GM23338 (cell line): ENCODE measurements around the gene KMT2C. TPM values are rescaled to one million over a fixed set of nuclear protein-coding genes. Genes with fewer than 3 reads are reported as not detected.
"Not testable (repeated sequence)": the region's sequence is repeated elsewhere in the genome, so short reads cannot be mapped to it uniquely, and the experiment has no call there.

Experiments
- ATAC-seq: fragments of 200-7000 bp; cut with Tn5 transposase; 3 replicates; pipeline ENCODE4 v1.9.1; 2020
- DNase-seq: peaks from one replicate; pipeline ENCODE4 v3.0.0-alpha.2; 2015; ENCODE audit warnings: low spot score
- H2AFZ ChIP-seq: fragments of 200-600 bp; sonication (generic); 2 replicates; pipeline ENCODE4 v1.8.0; 2016; ENCODE audit warnings: antibody characterized with exemption, mild to moderate bottlenecking, moderate library complexity
- H3F3A ChIP-seq: fragments of 200-600 bp; sonication (generic); replicated peaks from 2 replicates; pipeline ENCODE4 v1.8.0; 2017; ENCODE audit warnings: antibody characterized with exemption, mixed run types, low read depth
- H3K27ac ChIP-seq: fragments of 200-600 bp; sonication (generic); 2 replicates; pipeline ENCODE4 v1.6.1; 2016; ENCODE audit warnings: low read depth
- H3K27me3 ChIP-seq: fragments of 200-600 bp; sonication (generic); 2 replicates; pipeline ENCODE4 v1.8.0; 2016; ENCODE audit warnings: mild to moderate bottlenecking, mixed run types, moderate library complexity; ENCODE audit not compliant: insufficient read depth
- H3K36me3 ChIP-seq: fragments of 200-600 bp; sonication (generic); 2 replicates; pipeline ENCODE4 v1.8.0; 2016; ENCODE audit warnings: mild to moderate bottlenecking; ENCODE audit not compliant: insufficient read depth
- H3K4me1 ChIP-seq: fragments of 200-600 bp; sonication (generic); 2 replicates; pipeline ENCODE4 v1.8.0; 2016; ENCODE audit warnings: mild to moderate bottlenecking, moderate library complexity; ENCODE audit not compliant: insufficient read depth
- H3K4me2 ChIP-seq: fragments of 200-600 bp; sonication (generic); 2 replicates; pipeline ENCODE4 v1.7.1; 2017; ENCODE audit warnings: mixed run types
- H3K4me3 ChIP-seq: fragments of 200-600 bp; sonication (generic); 2 replicates; pipeline ENCODE4 v1.6.1; 2016; ENCODE audit warnings: mixed run types
- H3K79me2 ChIP-seq: fragments of 200-600 bp; sonication (generic); replicated peaks from 2 replicates; pipeline ENCODE4 v1.8.0; 2017; ENCODE audit warnings: mild to moderate bottlenecking; ENCODE audit not compliant: insufficient read depth
- H3K9me2 ChIP-seq: fragments of 200-600 bp; sonication (generic); 2 replicates; pipeline ENCODE4 v1.8.0; 2017; ENCODE audit not compliant: insufficient read depth
- H4K20me1 ChIP-seq: fragments of 200-600 bp; sonication (generic); replicated peaks from 2 replicates; pipeline ENCODE4 v1.8.0; 2017; ENCODE audit warnings: mild to moderate bottlenecking; ENCODE audit not compliant: insufficient read depth
- H3K27ac Mint-ChIP-seq: 2 replicates; pipeline ENCODE4 v1.8.0; 2020; ENCODE audit warnings: inconsistent platforms, mild to moderate bottlenecking, moderate library complexity, mixed read lengths
- H3K27me3 Mint-ChIP-seq: 3 replicates; pipeline ENCODE4 v1.8.0; 2022; ENCODE audit warnings: low read depth, mild to moderate bottlenecking, moderate library complexity, mixed read lengths, inconsistent platforms; ENCODE audit not compliant: insufficient read depth, poor library complexity
- H3K36me3 Mint-ChIP-seq: 3 replicates; pipeline ENCODE4 v1.8.0; 2021; ENCODE audit warnings: low read depth, mild to moderate bottlenecking, inconsistent platforms, moderate library complexity, mixed read lengths
- H3K4me1 Mint-ChIP-seq: 3 replicates; pipeline ENCODE4 v1.8.0; 2020; ENCODE audit warnings: mild to moderate bottlenecking, inconsistent platforms, mixed read lengths
- H3K4me3 Mint-ChIP-seq: 3 replicates; pipeline ENCODE4 v1.8.0; 2021; ENCODE audit warnings: moderate library complexity, mild to moderate bottlenecking, inconsistent platforms, mixed read lengths
- H3K9me3 Mint-ChIP-seq: 3 replicates; pipeline ENCODE4 v1.8.0; 2020; ENCODE audit warnings: moderate library complexity, mild to moderate bottlenecking, inconsistent platforms, mixed read lengths
- polyA plus RNA-seq: library from polyadenylated mRNA; unstranded; fragments of >200 nt; fragmentation: Nextera tagmentation; extraction: Ambion mirVana; gene quantifications from 2 replicates; pipeline ENCODE4 v1.2.1, GENCODE V29; 2016
- total RNA-seq: library from RNA; depleted of rRNA; stranded (reverse); fragments of >200 nt; shearing (Covaris generic); gene quantifications from 2 replicates; pipeline ENCODE4 v1.2.3, GENCODE V29; 2014

Gene KMT2C
- total and polyA plus RNA-seq, 2 experiments from 2014 or later, result 11.4 to 39.0 TPM

DNA sequence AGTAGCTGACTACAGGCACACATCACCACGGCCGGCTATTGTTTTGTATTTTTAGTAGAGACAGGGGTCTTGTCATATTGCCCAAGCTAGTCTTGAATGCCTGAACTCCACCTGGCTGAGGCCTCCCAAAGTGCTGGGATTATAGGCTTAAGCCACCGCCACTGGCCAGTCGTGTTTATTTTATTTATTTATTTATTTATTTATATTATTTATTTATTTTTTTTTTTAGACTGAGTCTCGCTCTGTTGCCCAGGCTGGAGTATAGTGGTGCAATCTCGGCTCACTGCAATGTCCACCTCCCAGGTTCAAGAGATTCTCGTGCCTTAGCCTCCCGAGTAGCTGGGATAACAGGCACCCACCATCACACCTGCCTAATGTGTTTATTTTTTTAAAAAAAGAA lies 6.0 kb upstream of the KMT2C start:
- H3K4me3 ChIP-seq, H3K4me3 Mint-ChIP-seq, H3K27me3 Mint-ChIP-seq, H3K36me3 ChIP-seq, H2AFZ ChIP-seq, H3F3A ChIP-seq, H3K4me1 ChIP-seq, DNase-seq, H3K79me2 ChIP-seq, ATAC-seq, H3K9me3 Mint-ChIP-seq, H3K36me3 Mint-ChIP-seq, H3K4me2 ChIP-seq, H3K27ac ChIP-seq, H3K27ac Mint-ChIP-seq, H3K9me2 ChIP-seq, H3K27me3 ChIP-seq, H4K20me1 ChIP-seq: not testable (repeated sequence)
- peaks cover 11% of the 10 kb centered on the region for H3K4me1 Mint-ChIP-seq

DNA sequence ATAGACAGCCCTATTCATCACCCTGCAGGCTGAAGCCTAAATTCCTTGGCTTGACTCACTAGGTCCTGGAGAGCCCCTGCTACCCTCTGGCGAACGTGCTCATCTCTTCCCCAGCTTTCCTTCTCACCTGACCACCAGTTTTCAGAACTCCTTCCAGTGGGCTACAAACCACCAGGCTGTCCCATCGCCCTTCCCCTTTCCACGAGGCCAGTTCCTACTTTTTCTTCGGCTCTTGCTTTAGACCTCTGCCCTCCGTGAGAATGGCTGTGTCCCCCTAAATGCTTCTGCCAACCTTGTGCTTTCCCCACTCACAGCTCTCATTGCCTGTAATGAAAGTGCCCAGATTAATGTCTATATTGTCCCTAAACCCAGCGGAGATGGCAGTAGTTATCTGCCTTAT lies 5.4 kb upstream of the KMT2C start:
- H3K4me3 Mint-ChIP-seq, H3K36me3 Mint-ChIP-seq, H3K79me2 ChIP-seq, DNase-seq, H3K9me2 ChIP-seq, H3K4me2 ChIP-seq, H4K20me1 ChIP-seq, H3K36me3 ChIP-seq, H3K27me3 Mint-ChIP-seq, H3K9me3 Mint-ChIP-seq, H3K4me1 ChIP-seq, H3K27ac Mint-ChIP-seq, H3K4me3 ChIP-seq, ATAC-seq, H3K27ac ChIP-seq, H2AFZ ChIP-seq, H3F3A ChIP-seq, H3K27me3 ChIP-seq: not testable (repeated sequence)
- H3K4me1 Mint-ChIP-seq, result peaks cover 11% of the 10 kb centered on the region

DNA sequence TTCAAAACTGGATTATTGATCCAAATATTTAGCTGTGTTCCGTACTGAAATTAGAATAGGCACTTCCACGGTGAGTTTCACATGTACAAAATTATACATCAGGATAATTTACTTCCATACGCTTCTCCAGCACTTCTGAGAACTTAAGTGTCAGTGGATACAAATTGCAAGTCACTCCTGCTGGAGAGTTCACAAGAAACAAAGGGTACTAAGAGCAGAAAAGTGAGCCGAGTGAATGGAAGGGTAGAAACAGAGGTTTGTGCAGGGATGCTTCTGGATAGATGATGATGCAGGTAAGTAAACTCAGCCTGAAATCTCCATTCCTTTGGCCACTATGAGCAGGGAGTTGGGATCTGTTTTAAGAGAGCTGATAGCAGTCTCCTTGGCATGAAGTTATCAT lies 2.2 kb upstream of the KMT2C start:
- peaks cover 19% of the 10 kb centered on the region for H3K4me1 ChIP-seq
- H3K36me3 Mint-ChIP-seq, H3K27ac Mint-ChIP-seq, H3K9me3 Mint-ChIP-seq, H2AFZ ChIP-seq, H3K36me3 ChIP-seq, H3K27ac ChIP-seq, H3K4me2 ChIP-seq, H3K4me3 Mint-ChIP-seq, ATAC-seq, H3K9me2 ChIP-seq, H3F3A ChIP-seq, H3K4me3 ChIP-seq, DNase-seq: not testable (repeated sequence)
- peaks cover 25% of the 10 kb centered on the region for H3K27me3 ChIP-seq
- Mint-ChIP-seq H3K4me1 (peaks cover 21% of the 10 kb centered on the region; the same call in 2 of the 3 replicates), H3K27me3 (peaks cover 15% of the 10 kb centered on the region)
- H3K79me2 ChIP-seq, result peaks cover 20% of the 10 kb centered on the region
- peaks cover 11% of the 10 kb centered on the region for H4K20me1 ChIP-seq

DNA sequence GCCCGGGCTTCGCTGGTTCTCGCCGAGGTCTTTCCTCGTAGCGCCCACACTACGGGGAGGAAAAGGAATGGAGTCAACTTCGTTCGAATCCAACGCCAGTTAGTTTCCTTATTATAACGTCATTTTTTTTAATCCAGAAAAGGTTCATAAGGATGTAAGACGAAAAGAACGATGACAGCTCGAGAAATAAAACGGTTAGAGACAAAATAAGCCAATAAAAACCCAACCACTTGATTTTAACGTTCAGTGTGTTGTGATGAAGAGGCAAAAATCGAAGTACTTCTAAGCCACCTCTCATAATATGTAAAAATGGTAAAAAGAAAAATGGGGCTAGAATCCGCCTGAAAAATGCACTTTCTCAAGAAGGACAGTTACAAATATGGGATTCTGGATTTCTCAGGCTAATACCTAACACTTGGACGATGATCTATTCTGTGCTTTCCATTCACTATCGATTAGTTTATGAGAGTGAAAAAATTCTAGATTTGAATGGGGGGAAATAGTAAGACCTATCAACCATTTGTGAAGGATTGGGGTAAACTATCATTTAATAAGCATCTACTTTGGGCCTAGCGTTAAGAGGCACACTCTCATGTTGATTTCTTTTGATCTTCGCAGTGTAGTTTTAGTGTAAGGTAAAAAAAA lies 1.2 kb upstream of the KMT2C start:
- H3K4me1 ChIP-seq, result peaks cover 29% of the 10 kb centered on the region
- not testable (repeated sequence) for H3K36me3 ChIP-seq, H3K9me3 Mint-ChIP-seq, DNase-seq, H3K27ac Mint-ChIP-seq, ATAC-seq, H3F3A ChIP-seq, H3K9me2 ChIP-seq, H3K27ac ChIP-seq, H3K36me3 Mint-ChIP-seq
- H3K79me2 ChIP-seq, result peaks cover 30% of the 10 kb centered on the region
- peaks cover 19% of the 10 kb centered on the region for H4K20me1 ChIP-seq
- peak overlapping the region; percentile 87 for H2AFZ ChIP-seq
- peak overlapping the region; percentile 79 for H3K4me2 ChIP-seq
- H3K4me1 Mint-ChIP-seq, result peaks cover 21% of the 10 kb centered on the region; the same call in 2 of the 3 replicates
- H3K4me3 Mint-ChIP-seq, result peak overlapping the region; percentile 81
- H3K27me3 ChIP-seq, result peaks cover 25% of the 10 kb centered on the region
- peak overlapping the region; percentile 74 for H3K4me3 ChIP-seq
- peaks cover 15% of the 10 kb centered on the region for H3K27me3 Mint-ChIP-seq
